ENCODE results near the gene WDFY4.

The WDFY4 gene

GRCh38 chr10:48691812-48692528 is 7.3 kb downstream of the WDFY4 start:
- no peak for DNase-seq

- no peak for DNase-seq
Observed at GRCh38 chr10:48692748-48693147, 8.1 kb downstream of the WDFY4 start.

GRCh38 chr10:48693206-48693605 is 8.5 kb downstream of the WDFY4 start:
- no peak for DNase-seq

- DNase-seq, result no peak
Observed at GRCh38 chr10:48694371-48695030, 9.8 kb downstream of the WDFY4 start.

GRCh38 chr10:48695636-48696534 is 11.2 kb downstream of the WDFY4 start:
- no peak for DNase-seq

GRCh38 chr10:48696535-48696873 is 11.8 kb downstream of the WDFY4 start:
- DNase-seq, result no peak

GRCh38 chr10:48697091-48697490 is 12.4 kb downstream of the WDFY4 start:
- DNase-seq, result no peak

- DNase-seq, result no peak
Observed at GRCh38 chr10:48697821-48698764, 13.4 kb downstream of the WDFY4 start.

GRCh38 chr10:48699011-48699627 is 14.4 kb downstream of the WDFY4 start:
- DNase-seq, result no peak

GRCh38 chr10:48700071-48700470 is 15.4 kb downstream of the WDFY4 start:
- DNase-seq, result no peak

GRCh38 chr10:48700493-48700892 is 15.8 kb downstream of the WDFY4 start:
- no peak for DNase-seq

- no peak for DNase-seq
Observed at GRCh38 chr10:48701139-48701901, 16.6 kb downstream of the WDFY4 start.

- no peak for DNase-seq
Observed at GRCh38 chr10:48701941-48702340, 17.3 kb downstream of the WDFY4 start.

GRCh38 chr10:48703531-48704122 is 19.0 kb downstream of the WDFY4 start:
- no peak for DNase-seq

GRCh38 chr10:48704156-48704555 is 19.5 kb downstream of the WDFY4 start:
- no peak for DNase-seq

GRCh38 chr10:48705401-48705938 is 20.8 kb downstream of the WDFY4 start:
- no peak for DNase-seq

GRCh38 chr10:48707472-48707871 is 22.8 kb downstream of the WDFY4 start:
- DNase-seq, result peak; percentile 2 to 53 (median 36)

- peak; percentile 46 to 64 (median 53) for DNase-seq
Observed at GRCh38 chr10:48708144-48708543, 23.5 kb downstream of the WDFY4 start.

- DNase-seq, result no peak
Observed at GRCh38 chr10:48710647-48711275, 26.1 kb downstream of the WDFY4 start.

- no peak for DNase-seq
Observed at GRCh38 chr10:48711830-48712229, 27.2 kb downstream of the WDFY4 start.

Data from suppressor macrophage (primary cell).